MM.1S (cell line): Measurements from ENCODE around the gene VPS4A.

Experiments used
- DNase-seq: peaks from one replicate; pipeline ENCODE4 v3.0.0-alpha.2; 2015
- H2AFZ ChIP-seq: fragments of 300-600 bp; sonication (generic); 2 replicates; pipeline ENCODE4 v1.6.0; 2016; ENCODE audit warnings: antibody characterized with exemption, low read length
- H3F3A ChIP-seq: fragments of 300-600 bp; sonication (generic); 2 replicates; pipeline ENCODE4 v1.6.1; 2016; ENCODE audit warnings: mild to moderate bottlenecking, antibody characterized with exemption, low read length, moderate library complexity, mixed read lengths; ENCODE audit not compliant: insufficient read depth
- H3K27ac ChIP-seq: fragments of 300-600 bp; sonication (generic); 2 replicates; pipeline ENCODE4 v1.5.1; 2016; ENCODE audit warnings: mild to moderate bottlenecking, low read length
- H3K27me3 ChIP-seq: fragments of 300-600 bp; sonication (generic); replicated peaks from 2 replicates; pipeline ENCODE4 v1.6.0; 2016; ENCODE audit warnings: low read length; ENCODE audit not compliant: insufficient read depth
- H3K36me3 ChIP-seq: fragments of 300-600 bp; sonication (generic); replicated peaks from 2 replicates; pipeline ENCODE4 v1.6.1; 2016; ENCODE audit warnings: mild to moderate bottlenecking, low read length, mixed read lengths; ENCODE audit not compliant: insufficient read depth
- H3K4me1 ChIP-seq: fragments of 300-600 bp; sonication (generic); 2 replicates; pipeline ENCODE4 v1.6.1; 2016; ENCODE audit warnings: low read length, mixed read lengths
- H3K4me2 ChIP-seq: fragments of 300-600 bp; sonication (generic); 2 replicates; pipeline ENCODE4 v1.6.0; 2016; ENCODE audit warnings: low read depth, low read length
- H3K4me3 ChIP-seq: fragments of 300-600 bp; sonication (generic); 2 replicates; pipeline ENCODE4 v1.5.1; 2016; ENCODE audit warnings: low read length, mixed read lengths
- H3K79me2 ChIP-seq: fragments of 300-600 bp; sonication (generic); 2 replicates; pipeline ENCODE4 v1.6.1; 2016; ENCODE audit warnings: mixed run types, low read length, mixed read lengths
- H3K9ac ChIP-seq: fragments of 300-600 bp; sonication (generic); 2 replicates; pipeline ENCODE4 v1.6.1; 2016; ENCODE audit warnings: low read length, mixed read lengths
- H3K9me2 ChIP-seq: fragments of 300-600 bp; sonication (generic); replicated peaks from 2 replicates; pipeline ENCODE4 v1.6.1; 2016; ENCODE audit warnings: mild to moderate bottlenecking, low read length, mixed read lengths; ENCODE audit not compliant: insufficient read depth
- H3K9me3 ChIP-seq: fragments of 300-600 bp; sonication (generic); replicated peaks from 2 replicates; pipeline ENCODE4 v1.6.1; 2016; ENCODE audit warnings: mild to moderate bottlenecking, low read length, mixed read lengths; ENCODE audit not compliant: insufficient read depth
- H4K20me1 ChIP-seq: fragments of 300-600 bp; sonication (generic); 2 replicates; pipeline ENCODE4 v1.6.1; 2016; ENCODE audit warnings: mild to moderate bottlenecking, low read length, moderate library complexity, mixed read lengths; ENCODE audit not compliant: insufficient read depth
- EZH2 ChIP-seq: fragments of 300-600 bp; sonication (generic); optimal IDR thresholded peaks from 2 replicates; pipeline ENCODE3; 2017; ENCODE audit warnings: low read depth, mild to moderate bottlenecking, antibody characterized with exemption, low read length, mixed read lengths
- EZH2phosphoT487 ChIP-seq: fragments of 300-600 bp; sonication (generic); IDR thresholded peaks from 2 replicates; pipeline ENCODE4 v1.6.1; 2018; ENCODE audit warnings: antibody characterized with exemption, low read length
- TF ChIP-seq, protein P1 (sequence below): fragments of 300-600 bp; sonication (generic); IDR thresholded peaks from 2 replicates; pipeline ENCODE4 v1.5.1; 2016; ENCODE audit warnings: antibody characterized with exemption, low read length, mixed read lengths

Gene VPS4A

DNA sequence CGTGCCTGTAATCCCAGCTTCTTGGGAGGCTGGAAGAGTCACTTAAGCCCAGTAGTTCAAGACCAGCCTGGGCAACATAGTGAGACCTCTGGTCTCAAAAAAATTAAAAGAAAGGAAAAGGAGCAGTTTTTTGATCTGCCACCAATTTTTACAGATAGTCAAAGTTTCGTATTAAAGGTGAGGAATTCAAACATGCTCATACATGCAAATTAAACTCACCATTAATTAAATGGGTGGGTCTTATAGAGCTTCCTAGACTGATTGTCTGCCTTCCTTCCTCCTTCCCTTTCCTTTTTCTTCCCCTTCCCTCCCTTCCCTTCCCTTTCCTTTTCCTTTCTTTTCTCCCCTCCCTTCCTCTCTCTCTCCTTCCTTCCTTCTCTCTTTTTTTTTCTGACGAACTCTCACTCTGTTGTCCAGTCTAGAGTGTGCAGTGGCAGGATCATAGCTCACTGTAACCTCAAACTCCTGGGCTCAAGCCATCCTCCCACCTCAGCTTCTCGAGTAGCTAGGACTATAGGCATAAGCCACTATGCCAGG is 36.4 kb upstream of the VPS4A start:
- H3K4me3 ChIP-seq: no peak overlapping the region
- no peak overlapping the region for H3K27ac ChIP-seq
- no peaks in the 10 kb centered on the region for H4K20me1 ChIP-seq
- H3K4me2 ChIP-seq: no peak overlapping the region
- H3K9me2 ChIP-seq: no peaks in the 10 kb centered on the region
- H3K9me3 ChIP-seq: no peaks in the 10 kb centered on the region
- no peaks in the 10 kb centered on the region for H3F3A ChIP-seq
- no peaks in the 10 kb centered on the region for H3K79me2 ChIP-seq
- no peaks in the 10 kb centered on the region; the same call in none of the 2 replicates for H3K36me3 ChIP-seq
- no peak overlapping the region for H2AFZ ChIP-seq
- no peaks in the 10 kb centered on the region for H3K4me1 ChIP-seq
- no peaks in the 10 kb centered on the region for H3K27me3 ChIP-seq
- no peak overlapping the region for H3K9ac ChIP-seq
- TF ChIP-seq EZH2: no peak
- TF ChIP-seq, protein P1, sequence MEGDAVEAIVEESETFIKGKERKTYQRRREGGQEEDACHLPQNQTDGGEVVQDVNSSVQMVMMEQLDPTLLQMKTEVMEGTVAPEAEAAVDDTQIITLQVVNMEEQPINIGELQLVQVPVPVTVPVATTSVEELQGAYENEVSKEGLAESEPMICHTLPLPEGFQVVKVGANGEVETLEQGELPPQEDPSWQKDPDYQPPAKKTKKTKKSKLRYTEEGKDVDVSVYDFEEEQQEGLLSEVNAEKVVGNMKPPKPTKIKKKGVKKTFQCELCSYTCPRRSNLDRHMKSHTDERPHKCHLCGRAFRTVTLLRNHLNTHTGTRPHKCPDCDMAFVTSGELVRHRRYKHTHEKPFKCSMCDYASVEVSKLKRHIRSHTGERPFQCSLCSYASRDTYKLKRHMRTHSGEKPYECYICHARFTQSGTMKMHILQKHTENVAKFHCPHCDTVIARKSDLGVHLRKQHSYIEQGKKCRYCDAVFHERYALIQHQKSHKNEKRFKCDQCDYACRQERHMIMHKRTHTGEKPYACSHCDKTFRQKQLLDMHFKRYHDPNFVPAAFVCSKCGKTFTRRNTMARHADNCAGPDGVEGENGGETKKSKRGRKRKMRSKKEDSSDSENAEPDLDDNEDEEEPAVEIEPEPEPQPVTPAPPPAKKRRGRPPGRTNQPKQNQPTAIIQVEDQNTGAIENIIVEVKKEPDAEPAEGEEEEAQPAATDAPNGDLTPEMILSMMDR: no peak
- TF ChIP-seq EZH2phosphoT487: no peak
- no peak for DNase-seq

DNA sequence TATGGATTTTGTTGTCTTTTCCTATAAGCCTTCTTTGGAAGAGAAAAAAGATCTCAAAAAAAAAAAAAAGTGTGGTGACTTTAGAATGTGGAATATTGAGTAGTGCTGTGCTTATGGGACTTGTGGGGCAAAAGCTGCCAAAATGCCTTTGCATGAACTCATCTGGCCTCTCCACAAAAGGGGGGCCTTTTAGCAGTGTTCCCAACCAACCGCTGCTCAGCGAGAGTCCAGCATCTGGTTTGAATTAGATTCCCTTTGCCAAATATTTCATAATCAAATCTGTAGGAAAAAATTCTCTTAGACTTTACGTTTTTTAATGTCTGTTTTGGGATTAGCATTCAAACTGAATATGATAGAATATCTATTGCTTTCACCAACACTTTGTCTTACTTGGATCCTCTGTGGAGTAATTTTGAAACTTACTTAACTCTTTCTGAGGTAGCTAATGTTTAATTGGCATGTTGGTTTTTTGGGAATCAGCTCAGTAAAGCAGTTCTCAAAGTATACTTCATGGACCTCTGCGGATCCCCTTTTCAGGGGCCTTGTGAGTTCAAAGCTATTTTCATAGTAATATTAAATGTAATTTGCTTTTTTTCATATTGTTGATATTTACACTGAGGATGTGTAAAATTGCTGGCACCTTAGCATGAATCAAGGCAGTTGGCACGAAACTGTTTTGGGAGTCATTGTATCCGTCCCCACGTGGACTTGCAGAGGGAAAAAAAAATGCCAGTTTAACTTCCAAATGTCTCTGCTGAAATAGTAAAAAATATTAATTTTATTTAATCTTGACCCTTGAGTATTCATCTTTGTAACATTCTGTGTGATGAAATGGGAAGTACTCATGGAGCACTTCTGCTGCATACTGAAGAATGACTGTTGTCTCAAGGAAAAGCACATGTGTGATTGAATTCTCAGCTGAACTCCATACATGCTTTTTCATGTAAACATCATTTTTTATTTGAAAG is 34.7 kb upstream of the VPS4A start:
- no peak overlapping the region for H3K4me2 ChIP-seq

DNA sequence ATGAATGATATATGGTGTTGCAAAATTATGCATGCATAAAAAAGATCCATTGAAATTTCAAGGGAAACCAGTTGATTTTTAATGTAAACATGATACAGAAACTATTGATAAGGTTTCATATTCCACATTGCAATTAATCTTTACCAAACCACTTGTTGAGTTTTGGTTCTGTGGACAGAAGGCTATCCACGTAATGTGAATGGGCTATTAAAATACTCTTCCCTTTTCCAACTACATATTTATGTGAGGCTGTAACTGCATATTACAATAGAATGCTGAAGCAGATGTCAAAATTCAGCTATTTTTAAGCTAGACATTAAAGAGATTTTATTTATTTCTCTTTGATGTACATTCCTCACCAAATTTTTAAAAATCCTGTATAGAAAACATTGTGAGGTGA is 33.7 kb upstream of the VPS4A start:
- Histone ChIP-seq H3K9me3 (no peaks in the 10 kb centered on the region), H3K79me2 (no peaks in the 10 kb centered on the region), H3K36me3 (no peaks in the 10 kb centered on the region; the same call in 1 of the 2 replicates), H3K4me3 (no peak overlapping the region), H3F3A (no peaks in the 10 kb centered on the region), H2AFZ (no peak overlapping the region), H3K4me1 (no peaks in the 10 kb centered on the region), H4K20me1 (no peaks in the 10 kb centered on the region), H3K9ac (no peak overlapping the region), H3K4me2 (no peak overlapping the region), H3K27me3 (no peaks in the 10 kb centered on the region), H3K9me2 (no peaks in the 10 kb centered on the region), H3K27ac (no peak overlapping the region)
- DNase-seq: no peak
- TF ChIP-seq EZH2phosphoT487 (no peak), EZH2 (no peak)
- TF ChIP-seq, protein P1: no peak

More for the DNA sequence above, 34.7 kb upstream of the VPS4A start:
- Histone ChIP-seq H3K36me3 (no peaks in the 10 kb centered on the region; the same call in 1 of the 2 replicates), H3K79me2 (no peaks in the 10 kb centered on the region), H4K20me1 (no peaks in the 10 kb centered on the region), H3K27me3 (no peaks in the 10 kb centered on the region), H3K9ac (no peak overlapping the region), H3F3A (no peaks in the 10 kb centered on the region), H3K9me3 (no peaks in the 10 kb centered on the region), H2AFZ (no peak overlapping the region), H3K27ac (no peak overlapping the region), H3K9me2 (no peaks in the 10 kb centered on the region), H3K4me1 (no peaks in the 10 kb centered on the region), H3K4me3 (no peak overlapping the region)
- no peak for DNase-seq
- TF ChIP-seq EZH2: no peak
- TF ChIP-seq, protein P1: no peak
- TF ChIP-seq EZH2phosphoT487: no peak
